GM21381 (cell line): ENCODE measurements around the gene PTPRQ.
"Not testable (repeated sequence)": the region's sequence is repeated elsewhere in the genome, so short reads cannot be mapped to it uniquely, and the experiment has no call there.

Experiments
- ATAC-seq: cut with Tn5 transposase; IDR thresholded peaks from one replicate; pipeline ENCODE4 v1.9.1; 2021; ENCODE audit warnings: mild to moderate bottlenecking, moderate library complexity; ENCODE audit not compliant: unreplicated experiment

The PTPRQ gene

GRCh38 chr12:80472236-80472635 lies 28.2 kb downstream of the PTPRQ start:
- no peak for ATAC-seq

GRCh38 chr12:80472911-80473500 lies 29.0 kb downstream of the PTPRQ start:
- ATAC-seq: peak; percentile 60

- ATAC-seq: not testable (repeated sequence)
Measured at GRCh38 chr12:80477521-80478145, 33.6 kb downstream of the PTPRQ start.

- no peak for ATAC-seq
Measured at GRCh38 chr12:80484746-80485145, 40.7 kb downstream of the PTPRQ start.

- no peak for ATAC-seq
Measured at GRCh38 chr12:80485222-80485987, 41.4 kb downstream of the PTPRQ start.

- no peak for ATAC-seq
Measured at GRCh38 chr12:80490329-80490728, 46.3 kb downstream of the PTPRQ start.

GRCh38 chr12:80491166-80491565 lies 47.1 kb downstream of the PTPRQ start:
- no peak for ATAC-seq

- no peak for ATAC-seq
Measured at GRCh38 chr12:80493466-80493865, 49.4 kb downstream of the PTPRQ start.

- no peak for ATAC-seq
Measured at GRCh38 chr12:80494836-80495235, 50.8 kb downstream of the PTPRQ start.

- ATAC-seq: peak; percentile 46
Measured at GRCh38 chr12:80498059-80498728, 54.2 kb downstream of the PTPRQ start.

GRCh38 chr12:80504389-80505163 lies 60.5 kb downstream of the PTPRQ start:
- ATAC-seq: no peak

- no peak for ATAC-seq
Measured at GRCh38 chr12:80509781-80510556, 65.9 kb downstream of the PTPRQ start.

- no peak for ATAC-seq
Measured at GRCh38 chr12:80512781-80513180, 68.7 kb downstream of the PTPRQ start.

- no peak for ATAC-seq
Measured at GRCh38 chr12:80513211-80513610, 69.2 kb downstream of the PTPRQ start.

GRCh38 chr12:80517655-80518054 lies 73.6 kb downstream of the PTPRQ start:
- ATAC-seq: no peak

GRCh38 chr12:80531646-80532045 lies 87.6 kb downstream of the PTPRQ start:
- no peak for ATAC-seq

GRCh38 chr12:80539029-80539428 lies 95.0 kb downstream of the PTPRQ start:
- ATAC-seq: no peak

- no peak for ATAC-seq
Measured at GRCh38 chr12:80549298-80549697, 105.3 kb downstream of the PTPRQ start.

GRCh38 chr12:80551897-80552296 lies 107.9 kb downstream of the PTPRQ start:
- no peak for ATAC-seq

GRCh38 chr12:80553316-80553715 lies 109.3 kb downstream of the PTPRQ start:
- no peak for ATAC-seq
